SK-N-SH (cell line): ENCODE measurements around the gene GRIK3. TPM values are rescaled to one million over a fixed set of nuclear protein-coding genes. Genes with fewer than 3 reads are reported as not detected.

Experiments
- CTCF ChIA-PET: fragments of 300-600, 350-600 bp; formaldehyde crosslinking; extraction: SDS; loops from one replicate; lab custom pipeline; 2021; lab: Yijun Ruan, JAX
- POLR2A ChIA-PET: fragments of 350-600 bp; sonication (Branson Sonifier 250); formaldehyde crosslinking; extraction: SDS; loops from one replicate; lab custom pipeline; 2020; ENCODE audit warnings: antibody characterized with exemption, inconsistent platforms; lab: Yijun Ruan, JAX
- DNase-seq: peaks from one replicate; pipeline ENCODE4 v3.0.0; 2012
- H2AFZ ChIP-seq: fragments of 200-600 bp; sonication (generic); 2 replicates; pipeline ENCODE4 v1.8.1; 2016; ENCODE audit warnings: antibody characterized with exemption, mild to moderate bottlenecking, low read depth
- H3F3A ChIP-seq: fragments of 200-600 bp; sonication (generic); replicated peaks from 2 replicates; pipeline ENCODE3; 2016; ENCODE audit warnings: antibody characterized with exemption, mild to moderate bottlenecking; ENCODE audit not compliant: insufficient read depth
- H3K27ac ChIP-seq, 2 experiments: fragments of 200-500 bp in 1 of 2; fragments of 200-600 bp in 1 of 2; sonication (Bioruptor generic) in 1 of 2; sonication (generic), shearing (Covaris generic) in 1 of 2; 2 replicates each; pipeline versions ENCODE4 v1.5.1 to v1.6.1; 2014 to 2016; ENCODE audit warnings: low read depth in 2 of 2, inconsistent platforms in 1 of 2, low read length in 1 of 2, mild to moderate bottlenecking in 1 of 2, mixed read lengths in 1 of 2
- H3K27me3 ChIP-seq: fragments of 200-600 bp; sonication (generic), shearing (Covaris generic); 2 replicates; pipeline ENCODE4 v1.6.1; 2016; ENCODE audit warnings: mixed run types; ENCODE audit not compliant: insufficient read depth
- H3K36me3 ChIP-seq, 2 experiments: fragments of 200-500 bp in 1 of 2; fragments of 200-600 bp in 1 of 2; sonication (Bioruptor generic) in 1 of 2; sonication (generic) in 1 of 2; replicated peaks in 1 of 2; 2 replicates each; pipeline versions ENCODE3 to v1.5.1; 2014 to 2016; ENCODE audit warnings: low read length in 1 of 2, mild to moderate bottlenecking in 1 of 2; ENCODE audit not compliant: insufficient read depth in 2 of 2, control insufficient read depth in 1 of 2
- H3K4me1 ChIP-seq, 2 experiments: fragments of 200-500 bp in 1 of 2; fragments of 200-600 bp in 1 of 2; sonication (Bioruptor generic) in 1 of 2; sonication (generic), shearing (Covaris generic) in 1 of 2; 2 replicates each; pipeline versions ENCODE4 v1.5.1 to v1.6.1; 2014 to 2016; ENCODE audit warnings: low read depth in 1 of 2, low read length in 1 of 2, mixed run types in 1 of 2; ENCODE audit not compliant: insufficient read depth in 2 of 2, control insufficient read depth in 1 of 2
- H3K4me2 ChIP-seq: fragments of 200-600 bp; sonication (generic), shearing (Covaris generic); 2 replicates; pipeline ENCODE4 v1.6.1; 2017; ENCODE audit warnings: mixed run types
- H3K4me3 ChIP-seq, 2 experiments: fragments of 200-500 bp in 1 of 2; fragments of 200-600 bp in 1 of 2; sonication (Bioruptor generic) in 1 of 2; sonication (generic), shearing (Covaris generic) in 1 of 2; 2 replicates each; pipeline versions ENCODE4 v1.5.1 to v1.8.1; 2014 to 2016; ENCODE audit warnings: low read depth in 2 of 2, inconsistent platforms in 1 of 2, low read length in 1 of 2, mild to moderate bottlenecking in 1 of 2, mixed read lengths in 1 of 2, moderate library complexity in 1 of 2
- H3K79me2 ChIP-seq: fragments of 200-600 bp; sonication (generic); 2 replicates; pipeline ENCODE4 v1.8.1; 2017; ENCODE audit warnings: mild to moderate bottlenecking; ENCODE audit not compliant: insufficient read depth
- H3K9ac ChIP-seq: fragments of 200-600 bp; sonication (generic); 2 replicates; pipeline ENCODE4 v1.6.1; 2017; ENCODE audit warnings: mixed run types
- H3K9me2 ChIP-seq: fragments of 200-600 bp; sonication (generic); 2 replicates; pipeline ENCODE4 v1.6.1; 2017; ENCODE audit warnings: mixed run types
- H3K9me3 ChIP-seq: fragments of 200-600 bp; sonication (generic); 2 replicates; pipeline ENCODE4 v1.6.1; 2017; ENCODE audit warnings: mixed run types, mild to moderate bottlenecking, moderate library complexity
- H4K20me1 ChIP-seq: fragments of 200-600 bp; sonication (generic); 2 replicates; pipeline ENCODE4 v1.6.1; 2017; ENCODE audit warnings: mild to moderate bottlenecking, mixed run types; ENCODE audit not compliant: insufficient read depth
- ELF1 ChIP-seq: IDR thresholded peaks from 2 replicates; pipeline ENCODE4 v1.4.0; 2012
- EP300 ChIP-seq, 2 experiments: IDR thresholded peaks; 2 replicates each; pipeline versions ENCODE4 v1.4.0 to v1.6.1; 2012; ENCODE audit warnings: borderline replicate concordance in 1 of 2, low read depth in 1 of 2, low read length in 1 of 2
- FOSL2 ChIP-seq: IDR thresholded peaks from 2 replicates; pipeline ENCODE4 v1.4.0; 2012; ENCODE audit warnings: low read depth, mild to moderate bottlenecking, moderate library complexity, borderline replicate concordance
- FOXM1 ChIP-seq: IDR thresholded peaks from 2 replicates; pipeline ENCODE4 v1.4.0; 2012; ENCODE audit warnings: low read depth, mild to moderate bottlenecking
- MEF2A ChIP-seq: IDR thresholded peaks from 2 replicates; pipeline ENCODE4 v1.4.0; 2012; ENCODE audit warnings: low read depth, borderline replicate concordance
- NRF1 ChIP-seq: IDR thresholded peaks from 2 replicates; pipeline ENCODE4 v1.6.1; 2012; ENCODE audit warnings: low read depth, mild to moderate bottlenecking, low read length
- POLR2AphosphoS5 ChIP-seq: IDR thresholded peaks from 2 replicates; pipeline ENCODE4 v1.6.1; 2012; ENCODE audit warnings: low read depth, low read length
- RAD21 ChIP-seq: IDR thresholded peaks from 2 replicates; pipeline ENCODE4 v1.6.1; 2012; ENCODE audit warnings: mild to moderate bottlenecking, low read length
- RFX5 ChIP-seq: IDR thresholded peaks from 2 replicates; pipeline ENCODE4 v1.6.1; 2012; ENCODE audit warnings: mild to moderate bottlenecking, improper control_type of control experiment, low read length
- SIN3A ChIP-seq: IDR thresholded peaks from 2 replicates; pipeline ENCODE4 v1.6.1; 2012; ENCODE audit warnings: low read depth, mild to moderate bottlenecking, low read length, moderate library complexity, borderline replicate concordance
- SMC3 ChIP-seq: IDR thresholded peaks from 2 replicates; pipeline ENCODE4 v1.6.1; 2012; ENCODE audit warnings: low read depth, low read length, improper control_type of control experiment
- TAF1 ChIP-seq: IDR thresholded peaks from 2 replicates; pipeline ENCODE4 v1.6.1; 2012; ENCODE audit warnings: low read depth, mild to moderate bottlenecking, low read length, moderate library complexity, borderline replicate concordance
- YY1 ChIP-seq: IDR thresholded peaks from 2 replicates; pipeline ENCODE4 v1.4.0; 2012; ENCODE audit warnings: low read depth, mild to moderate bottlenecking
- WGBS: methylation state at CpG from one replicate; pipeline ENCODE4 v1.1.6; 2017; ENCODE audit warnings: low lambda C conversion rate; 5-methylcytosine and 5-hydroxymethylcytosine counted together
- polyA plus RNA-seq, 3 experiments: library from polyadenylated mRNA; depleted of rRNA; stranded (reverse); fragments of >200 nt; gene quantifications; 2 replicates each; pipeline ENCODE4 v1.2.3, GENCODE V29; 2012
- TF ChIP-seq, protein P1 (sequence below): IDR thresholded peaks from 2 replicates; pipeline ENCODE4; 2012
- TF ChIP-seq, protein P2 (sequence below): IDR thresholded peaks from 2 replicates; pipeline ENCODE4 v1.4.0; 2012; ENCODE audit warnings: low read depth, borderline replicate concordance
- TF ChIP-seq, protein P3 (sequence below): fragments of 150-350 bp; IDR thresholded peaks from 2 replicates; pipeline ENCODE4 v1.6.1; 2016; ENCODE audit warnings: mild to moderate bottlenecking, low read depth, low read length
- TF ChIP-seq, protein P4 (sequence below): IDR thresholded peaks from 2 replicates; pipeline ENCODE4 v1.4.0; 2012; ENCODE audit warnings: low read depth

The GRIK3 gene
- polyA plus RNA-seq, 1 of the 3 experiments (the other 2 are of a cell fraction), result not detected

DNA sequence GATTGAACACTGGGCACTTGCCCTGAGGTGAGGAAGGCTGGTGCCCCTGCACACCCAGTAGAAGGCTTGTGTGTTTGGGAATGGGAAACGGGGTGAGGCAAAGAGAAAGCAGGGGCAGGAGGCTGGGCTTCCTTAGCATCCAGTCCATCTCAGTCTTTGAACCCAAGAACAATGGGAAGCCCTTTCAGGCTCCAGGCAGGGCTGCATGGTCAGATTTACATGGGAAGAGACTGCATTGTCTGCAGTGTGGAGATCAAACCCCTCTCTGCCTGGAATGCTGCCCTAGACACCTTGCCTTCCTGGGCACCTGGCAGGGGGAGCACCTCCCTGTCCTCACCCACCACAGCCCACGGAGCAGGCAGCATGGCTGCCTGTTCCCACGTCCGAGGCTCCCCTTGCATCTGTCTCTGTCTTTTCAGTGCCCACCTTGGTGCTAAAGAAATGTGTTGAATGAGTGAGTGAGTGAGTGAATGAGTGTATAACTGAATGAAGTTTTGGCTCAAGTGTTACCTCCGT, 268.5 kb downstream of the GRIK3 start:
- ChIA-PET CTCF (interaction anchor here (1.1 to 1.5 kb wide), 4 partner anchors 12 to 190 kb away, joined by 3 to 4 read pairs (median 4); no protein-coding TSS in a partner anchor), POLR2A (no interaction called here)
- Histone ChIP-seq H2AFZ (no peak overlapping the region), H3K9me3 (no peaks in the 10 kb centered on the region), H3K36me3 (no peaks in the 10 kb centered on the region), H3K27ac (no peak overlapping the region), H3K4me1 (peaks cover 0 to 22% of the 10 kb centered on the region in 2 experiments; a peak in 2 of 4 replicates), H4K20me1 (no peaks in the 10 kb centered on the region), H3F3A (no peaks in the 10 kb centered on the region), H3K79me2 (no peaks in the 10 kb centered on the region), H3K27me3 (no peaks in the 10 kb centered on the region), H3K4me3 (no peak overlapping the region), H3K9me2 (no peaks in the 10 kb centered on the region), H3K4me2 (no peak overlapping the region), H3K9ac (no peak overlapping the region)
- WGBS, result 23% methylated on average over 5 of the region's 5 CpGs
- DNase-seq, result no peak
- TF ChIP-seq FOSL2 (no peak), EP300 (IDR thresholded peaks at IDR 0.05; ENCODE audit: borderline replicate concordance in 1 of 2, low read depth in 1 of 2, low read length in 1 of 2) (no peak), YY1 (no peak)
- TF ChIP-seq, protein P1, sequence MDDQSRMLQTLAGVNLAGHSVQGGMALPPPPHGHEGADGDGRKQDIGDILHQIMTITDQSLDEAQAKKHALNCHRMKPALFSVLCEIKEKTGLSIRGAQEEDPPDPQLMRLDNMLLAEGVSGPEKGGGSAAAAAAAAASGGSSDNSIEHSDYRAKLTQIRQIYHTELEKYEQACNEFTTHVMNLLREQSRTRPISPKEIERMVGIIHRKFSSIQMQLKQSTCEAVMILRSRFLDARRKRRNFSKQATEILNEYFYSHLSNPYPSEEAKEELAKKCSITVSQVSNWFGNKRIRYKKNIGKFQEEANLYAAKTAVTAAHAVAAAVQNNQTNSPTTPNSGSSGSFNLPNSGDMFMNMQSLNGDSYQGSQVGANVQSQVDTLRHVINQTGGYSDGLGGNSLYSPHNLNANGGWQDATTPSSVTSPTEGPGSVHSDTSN, result no peak
- TF ChIP-seq, protein P2, sequence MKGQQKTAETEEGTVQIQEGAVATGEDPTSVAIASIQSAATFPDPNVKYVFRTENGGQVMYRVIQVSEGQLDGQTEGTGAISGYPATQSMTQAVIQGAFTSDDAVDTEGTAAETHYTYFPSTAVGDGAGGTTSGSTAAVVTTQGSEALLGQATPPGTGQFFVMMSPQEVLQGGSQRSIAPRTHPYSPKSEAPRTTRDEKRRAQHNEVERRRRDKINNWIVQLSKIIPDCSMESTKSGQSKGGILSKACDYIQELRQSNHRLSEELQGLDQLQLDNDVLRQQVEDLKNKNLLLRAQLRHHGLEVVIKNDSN, result no peak
- TF ChIP-seq, protein P3, sequence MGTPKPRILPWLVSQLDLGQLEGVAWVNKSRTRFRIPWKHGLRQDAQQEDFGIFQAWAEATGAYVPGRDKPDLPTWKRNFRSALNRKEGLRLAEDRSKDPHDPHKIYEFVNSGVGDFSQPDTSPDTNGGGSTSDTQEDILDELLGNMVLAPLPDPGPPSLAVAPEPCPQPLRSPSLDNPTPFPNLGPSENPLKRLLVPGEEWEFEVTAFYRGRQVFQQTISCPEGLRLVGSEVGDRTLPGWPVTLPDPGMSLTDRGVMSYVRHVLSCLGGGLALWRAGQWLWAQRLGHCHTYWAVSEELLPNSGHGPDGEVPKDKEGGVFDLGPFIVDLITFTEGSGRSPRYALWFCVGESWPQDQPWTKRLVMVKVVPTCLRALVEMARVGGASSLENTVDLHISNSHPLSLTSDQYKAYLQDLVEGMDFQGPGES, result no peak
- TF ChIP-seq, protein P4, sequence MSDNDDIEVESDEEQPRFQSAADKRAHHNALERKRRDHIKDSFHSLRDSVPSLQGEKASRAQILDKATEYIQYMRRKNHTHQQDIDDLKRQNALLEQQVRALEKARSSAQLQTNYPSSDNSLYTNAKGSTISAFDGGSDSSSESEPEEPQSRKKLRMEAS, result no peak

- H3K4me3 ChIP-seq, result no peak overlapping the region
- DNase-seq, result peak; percentile 42
- no peaks in the 10 kb centered on the region for H3K9me3 ChIP-seq
- no peak overlapping the region for H3K27ac ChIP-seq
- no peaks in the 10 kb centered on the region for H4K20me1 ChIP-seq
- no peaks in the 10 kb centered on the region for H3K9me2 ChIP-seq
- 0% methylated on average over 2 of the region's 2 CpGs for WGBS
- CTCF ChIA-PET, result interaction anchor here (0.8 to 1.5 kb wide), 7 partner anchors 9 to 189 kb away, joined by 3 to 5 read pairs (median 3); no protein-coding TSS in a partner anchor
- H3F3A ChIP-seq, result no peaks in the 10 kb centered on the region
- peaks cover 0 to 16% of the 10 kb centered on the region in 2 experiments; a peak in 2 of 4 replicates for H3K4me1 ChIP-seq
- no peaks in the 10 kb centered on the region for H3K79me2 ChIP-seq
- no peak overlapping the region for H3K9ac ChIP-seq
- H3K4me2 ChIP-seq, result no peak overlapping the region
- TF ChIP-seq, protein P1, result no peak
- TF ChIP-seq RAD21 (no peak), POLR2AphosphoS5 (no peak), ELF1 (no peak), EP300 (IDR thresholded peaks at IDR 0.05; ENCODE audit: borderline replicate concordance in 1 of 2, low read depth in 1 of 2, low read length in 1 of 2) (no peak), TAF1 (no peak), SIN3A (no peak), YY1 (no peak), FOSL2 (no peak), SMC3 (no peak), NRF1 (no peak), RFX5 (no peak), FOXM1 (no peak), MEF2A (no peak)
- TF ChIP-seq, protein P3, result no peak
- TF ChIP-seq, all 33 proteins: peak for 0
- no peaks in the 10 kb centered on the region for H3K36me3 ChIP-seq
- H3K27me3 ChIP-seq, result no peaks in the 10 kb centered on the region
- POLR2A ChIA-PET, result interaction anchor here (1.3 kb wide), 1 partner anchor 10 kb away, joined by 3 read pairs; no protein-coding TSS in a partner anchor
- no peak overlapping the region for H2AFZ ChIP-seq
These were observed 269.5 kb downstream of the GRIK3 start for GRCh38 chr1:36764798-36765197.
